Sciatic nerve (tissue), 2 donors: Measurements from ENCODE around the gene SLC17A5. TPM values are rescaled to one million over a fixed set of nuclear protein-coding genes. Genes with fewer than 3 reads are reported as not detected.
"Not testable (repeated sequence)": the region's sequence is repeated elsewhere in the genome, so short reads cannot be mapped to it uniquely, and the experiment has no call there.

Source experiments
- ATAC-seq: fragments of 200-7000 bp; cut with Tn5 transposase; one replicate; pipeline ENCODE4 v1.9.1; 2020; ENCODE audit warnings: mild to moderate bottlenecking, moderate library complexity
- DNase-seq: peaks from one replicate; pipeline ENCODE4 v3.0.0-alpha.2; 2020; ENCODE audit warnings: low spot score
- intact Hi-C: fragments of 100-400 bp; cut with DNase I; formaldehyde crosslinking; loops from one replicate; pipeline ENCODE4 v1.14.2; 2022
- total RNA-seq: library from RNA; stranded (reverse); fragmentation: NEBNext Ultra II Directional; extraction: Animal tissue kit (Norgen Biotek cat#: 25700); gene quantifications from one replicate; pipeline ENCODE4 v1.2.1, GENCODE V29; 2021
- donor health status: DM: no; HTN: no; CAD: no.
- donor health status: DM: no; HTN: no; CAD: no.

SLC17A5 gene
- total RNA-seq, 1 donor from 2014 or later, result 13.6 TPM

DNA sequence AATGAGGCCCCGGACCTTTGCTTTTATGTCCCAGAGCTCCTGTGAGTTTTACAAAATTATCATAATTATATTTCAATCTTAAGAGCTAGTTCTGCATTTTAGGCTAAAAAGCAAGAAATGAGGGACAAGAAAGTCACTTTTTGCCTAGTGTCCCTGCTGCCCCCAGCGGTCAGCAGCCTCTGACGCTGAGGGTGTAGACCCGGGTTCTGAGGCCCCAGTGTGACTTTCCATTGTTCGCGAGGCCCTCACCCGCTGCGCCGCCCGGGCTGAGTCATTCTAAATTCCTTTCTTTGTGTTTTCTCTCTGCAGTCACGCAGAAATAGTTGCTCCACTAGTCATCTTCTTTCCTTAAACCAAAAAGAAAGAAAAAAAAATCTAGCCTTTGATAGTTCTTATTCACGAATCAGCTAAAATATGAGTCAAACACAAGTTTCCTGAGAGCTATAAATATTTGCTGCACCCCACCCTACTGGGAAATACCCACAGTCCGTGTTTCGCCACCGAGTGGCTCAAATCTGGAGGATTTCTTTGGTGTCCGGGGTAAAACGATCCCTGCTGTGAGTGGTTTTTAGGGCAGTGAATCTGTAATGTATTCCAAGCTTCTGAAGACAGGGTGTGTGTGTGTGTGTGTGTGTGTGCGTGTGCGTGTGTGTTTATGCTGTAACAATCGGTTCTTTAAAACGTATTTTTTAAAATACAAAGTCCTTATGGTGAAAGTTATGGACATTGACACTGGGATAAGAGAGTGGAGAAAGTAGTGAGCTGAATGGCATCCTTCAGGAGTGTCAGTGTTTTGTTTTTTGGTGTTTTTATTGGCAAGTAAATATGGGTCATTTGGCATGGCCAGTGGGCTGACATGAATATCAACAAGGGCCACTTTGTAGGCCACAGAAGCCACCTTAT, 73.3 kb downstream of the SLC17A5 start:
- ATAC-seq (peak; percentile 94), DNase-seq (peak; percentile 90)
- intact Hi-C loops, result loop anchor here (10.0 kb wide), 1 partner anchor 56 kb away; the partner anchor contains the start of gene EEF1A1

GRCh38 chr6:73579851-73580246, 73.9 kb downstream of the SLC17A5 start:
- peak; percentile 88 for ATAC-seq
- intact Hi-C loops, result loop anchor here (10.0 kb wide), 1 partner anchor 55 kb away; the partner anchor contains the start of gene EEF1A1
- no peak for DNase-seq

DNA sequence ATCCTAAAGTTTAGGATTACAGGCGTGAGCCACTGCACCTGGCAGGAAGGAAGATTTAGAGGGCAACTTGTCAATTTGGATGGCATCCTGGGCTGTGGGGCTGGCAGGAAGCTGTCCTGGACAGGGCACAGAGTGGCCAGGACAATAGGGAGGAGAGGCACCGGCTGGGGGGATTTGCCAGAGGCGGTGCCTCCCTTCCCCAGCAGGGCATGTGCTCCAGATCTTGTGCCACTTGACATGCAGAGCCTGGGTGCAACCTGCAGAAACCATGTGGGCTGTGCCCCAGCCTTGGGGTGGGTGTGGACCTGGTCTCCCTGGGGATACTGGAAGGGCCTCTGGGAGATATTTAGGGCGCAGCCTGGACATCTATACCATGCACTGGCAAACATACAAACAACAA, 74.4 kb downstream of the SLC17A5 start:
- DNase-seq (no peak), ATAC-seq (peak; percentile 29)
- intact Hi-C loops, result no loop called here

- no peak for ATAC-seq
- DNase-seq, result no peak
- intact Hi-C loops, result no loop called here
Observed at GRCh38 chr6:73577676-73578075, 76.1 kb downstream of the SLC17A5 start.

- ATAC-seq, result not testable (repeated sequence)
Observed at GRCh38 chr6:73572531-73572930, 81.3 kb downstream of the SLC17A5 start.

DNA sequence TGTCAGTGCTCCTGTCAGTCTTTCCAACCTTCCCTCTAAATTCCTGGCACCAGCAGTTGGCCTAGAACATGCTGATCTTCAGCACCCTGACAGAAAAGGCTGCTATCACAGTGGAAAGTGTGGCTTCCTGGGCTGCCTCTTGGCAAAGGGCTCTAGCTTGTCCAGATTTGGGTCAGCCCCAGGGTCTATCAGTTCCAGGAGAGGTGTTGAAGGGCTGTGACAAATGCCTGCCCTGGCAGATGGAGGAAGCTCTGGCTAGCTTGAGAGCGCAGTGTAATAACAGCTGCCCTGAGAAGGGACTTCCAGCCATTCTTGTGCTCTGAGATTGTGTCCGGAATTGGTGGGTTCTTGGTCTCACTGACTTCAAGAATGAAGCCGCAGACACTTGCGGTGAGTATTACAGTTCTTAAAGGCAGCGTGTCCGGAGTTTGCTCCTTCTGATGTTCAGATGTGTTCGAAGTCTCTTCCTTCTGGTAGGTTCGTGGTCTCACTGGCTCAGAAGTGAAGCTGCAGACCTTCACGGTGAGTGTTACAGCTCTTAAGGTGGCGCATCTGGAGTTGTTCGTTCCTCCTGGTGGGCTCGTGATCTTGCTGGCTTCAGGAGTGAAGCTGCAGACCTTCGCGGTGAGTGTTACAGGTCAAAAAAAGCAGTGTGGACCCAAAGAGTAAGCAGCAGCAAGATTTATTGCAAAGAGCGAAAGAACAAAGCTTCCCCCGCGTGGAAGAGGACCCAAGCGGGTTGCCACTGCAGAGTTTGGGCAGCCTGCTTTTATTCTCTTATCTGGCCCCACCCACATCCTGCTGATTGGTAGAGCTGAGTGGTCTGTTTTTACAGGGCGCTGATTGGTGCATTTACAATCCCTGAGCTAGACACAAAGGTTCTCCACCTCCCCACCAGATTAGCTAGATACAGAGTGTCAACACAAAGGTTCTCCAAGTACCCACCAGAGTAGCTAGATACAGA, 82.3 kb downstream of the SLC17A5 start:
- intact Hi-C loops, DNase-seq: not testable (repeated sequence)
- ATAC-seq, result peak; percentile 17

More at GRCh38 chr6:73572531-73572930, 81.3 kb downstream of the SLC17A5 start:
- DNase-seq, intact Hi-C loops: not testable (repeated sequence)

DNA sequence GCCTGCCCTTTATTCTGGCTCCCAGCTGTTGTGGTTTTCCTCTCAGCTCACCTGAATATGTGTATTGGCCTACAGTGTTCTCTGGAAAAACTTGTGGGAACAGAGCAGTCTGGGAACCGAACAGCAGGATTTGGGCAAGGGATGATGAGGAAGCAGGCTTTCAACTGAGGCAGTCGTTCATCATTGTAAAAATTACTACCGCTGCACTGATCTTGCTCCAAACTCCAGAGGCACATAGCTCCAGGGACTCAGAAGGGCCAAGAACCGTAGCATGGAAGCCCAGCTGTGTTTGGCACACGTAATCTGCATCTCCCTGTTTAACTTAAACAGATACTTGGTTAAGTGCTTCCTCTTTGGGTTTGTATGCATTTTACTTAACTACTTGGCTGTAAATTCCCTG, 84.7 kb downstream of the SLC17A5 start:
- DNase-seq (no peak), ATAC-seq (no peak)
- intact Hi-C loops, result no loop called here

- ATAC-seq, result peak; percentile 78
- no peak for DNase-seq
- intact Hi-C loops, result no loop called here
Observed at GRCh38 chr6:73566954-73567591, 86.7 kb downstream of the SLC17A5 start.

DNA sequence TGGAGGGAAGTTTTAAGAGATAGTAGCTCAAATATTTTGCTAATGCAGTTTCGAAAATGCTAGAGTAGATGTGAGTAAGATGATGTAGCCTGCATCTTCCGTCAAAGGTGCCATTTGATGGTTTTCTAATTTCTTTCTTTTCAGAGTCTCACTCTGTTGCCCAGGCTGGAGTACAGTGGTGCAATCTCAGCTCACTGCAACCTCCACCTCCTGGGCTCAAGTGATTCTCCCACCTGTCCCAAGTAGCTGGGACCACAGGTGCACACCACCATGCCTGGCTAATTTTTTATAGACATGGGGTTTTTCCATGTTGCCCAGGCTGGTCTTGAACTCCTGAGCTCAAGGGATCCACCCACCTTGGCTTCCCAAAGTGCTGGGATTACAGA, 87.3 kb downstream of the SLC17A5 start:
- intact Hi-C loops, ATAC-seq, DNase-seq: not testable (repeated sequence)

GRCh38 chr6:73565767-73566485, 87.9 kb downstream of the SLC17A5 start:
- DNase-seq (no peak), ATAC-seq (no peak)
- intact Hi-C loops, result no loop called here

DNA sequence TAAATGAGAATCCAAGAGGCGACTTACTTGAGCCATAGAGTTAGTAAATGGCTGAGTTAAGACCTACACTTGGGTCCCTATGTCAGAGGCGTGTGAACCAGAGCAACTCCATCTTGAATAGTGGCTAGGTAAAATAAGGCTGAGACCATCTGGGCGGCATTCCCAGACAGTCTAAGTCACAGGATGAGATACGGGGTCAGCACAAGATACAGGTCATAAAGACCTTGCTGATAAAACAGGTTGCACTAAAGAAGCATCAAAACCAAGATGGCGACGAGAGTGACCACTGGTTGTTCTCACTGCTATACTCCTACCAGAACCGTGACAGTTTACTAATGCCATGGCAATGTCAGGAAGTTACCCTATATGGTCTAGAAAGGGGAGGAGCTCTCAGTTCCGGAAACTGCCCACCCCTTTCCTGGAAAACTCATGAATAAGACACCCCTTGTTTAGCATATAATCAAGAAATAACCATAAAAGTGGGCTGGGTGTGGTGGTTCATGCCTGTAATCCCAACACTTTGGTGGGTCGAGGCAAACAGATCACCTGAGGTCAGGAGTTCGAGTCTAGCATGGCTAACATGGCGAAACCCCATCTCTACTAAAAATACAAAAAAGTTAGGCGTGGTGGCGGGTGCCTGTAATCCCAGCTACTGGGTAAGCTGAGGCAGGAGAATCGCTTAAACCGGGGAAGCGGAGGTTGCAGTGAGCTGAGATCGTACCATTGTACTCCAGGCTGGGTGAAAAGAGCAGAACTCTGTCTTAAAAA, 89.0 kb downstream of the SLC17A5 start:
- ATAC-seq (no peak), DNase-seq (no peak)
- intact Hi-C loops, result no loop called here

GRCh38 chr6:73562558-73562957, 91.2 kb downstream of the SLC17A5 start:
- ATAC-seq, result no peak
- DNase-seq, result no peak
- intact Hi-C loops, result no loop called here

GRCh38 chr6:73560853-73561407, 92.9 kb downstream of the SLC17A5 start:
- intact Hi-C loops, result no loop called here
- no peak for DNase-seq
- no peak for ATAC-seq

- no peak for ATAC-seq
- DNase-seq, result no peak
- intact Hi-C loops, result no loop called here
Observed at GRCh38 chr6:73560182-73560732, 93.5 kb downstream of the SLC17A5 start.

DNA sequence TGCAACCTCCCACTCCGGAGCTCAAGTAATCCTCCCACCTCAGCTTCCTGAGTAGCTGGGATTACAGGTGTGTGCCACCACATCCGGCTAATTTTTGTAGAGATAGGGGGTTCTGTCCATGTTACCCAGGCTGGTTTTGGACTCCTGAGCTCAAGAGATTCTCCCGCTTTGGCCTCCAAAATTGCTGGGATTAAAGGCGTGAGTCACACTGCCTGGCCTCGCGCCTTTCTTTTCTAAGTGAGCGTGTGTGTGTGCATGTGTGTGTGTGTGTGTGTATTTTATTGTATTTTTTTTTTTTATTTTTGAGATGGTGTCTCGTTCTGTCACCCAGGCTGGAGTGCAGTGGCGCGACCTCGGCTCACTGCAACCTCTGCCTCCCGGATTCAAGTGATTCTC, 94.4 kb downstream of the SLC17A5 start:
- intact Hi-C loops, ATAC-seq, DNase-seq: not testable (repeated sequence)

DNA sequence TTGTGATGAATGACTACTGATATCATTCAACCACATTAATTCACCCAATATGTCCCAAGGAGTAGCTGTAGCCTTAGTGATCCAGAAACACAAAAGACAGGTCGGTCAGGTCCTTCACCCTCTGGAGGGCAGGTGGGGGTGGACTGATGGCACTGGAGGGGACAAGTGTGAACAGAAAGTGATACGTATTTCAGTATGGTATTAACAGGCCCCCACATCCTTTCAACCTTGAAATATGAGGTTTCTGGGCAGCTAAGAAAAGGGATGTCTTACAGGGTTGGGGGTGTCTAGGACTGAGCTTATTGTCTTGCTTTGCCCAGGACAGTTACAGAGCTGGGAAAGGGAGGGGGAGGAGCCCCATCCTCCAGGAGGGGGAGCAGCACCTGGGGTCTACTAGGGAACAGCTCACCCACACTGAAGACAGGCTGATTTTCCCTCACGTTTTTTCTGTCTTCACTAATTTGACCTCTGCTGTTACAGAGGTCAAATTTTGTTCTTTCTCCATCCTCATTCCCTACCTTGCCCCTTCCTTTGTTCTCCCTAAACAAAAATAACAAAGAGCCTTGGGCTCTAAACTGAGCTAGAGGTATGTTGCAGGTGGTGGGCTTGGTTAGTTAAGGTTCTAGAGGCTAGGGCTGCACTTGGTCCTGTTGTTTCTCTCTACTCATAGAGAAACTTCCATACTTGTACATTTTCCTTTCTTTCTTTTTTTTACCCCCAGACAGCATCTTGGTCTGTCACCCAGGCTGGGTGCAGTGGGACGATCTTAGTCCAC, 95.0 kb downstream of the SLC17A5 start:
- intact Hi-C loops, result no loop called here
- DNase-seq (no peak), ATAC-seq (no peak)
